ENCODE measurements around the gene GPR27.

The GPR27 gene

DNA sequence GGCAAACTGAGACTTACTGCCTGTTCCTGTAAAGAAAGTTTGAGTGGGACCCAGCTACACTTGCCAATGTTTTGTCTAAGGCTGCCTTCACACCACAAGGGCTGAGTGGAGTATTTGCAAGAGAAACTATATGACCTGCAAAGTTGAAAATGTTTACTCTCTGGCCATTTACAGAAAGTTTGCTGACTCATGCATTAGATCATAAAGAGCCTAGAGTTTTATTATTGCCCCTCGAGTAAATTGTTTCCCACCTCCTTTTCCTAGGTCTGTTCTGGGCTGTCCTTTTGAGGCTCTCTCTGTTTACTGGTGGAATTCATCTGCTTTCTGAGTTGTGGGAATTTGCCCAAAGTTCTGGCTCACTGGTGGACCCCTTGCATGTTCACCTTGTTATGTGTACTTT, 38.0 kb downstream of the GPR27 start:
- no peaks in the 10 kb centered on the region for H3K9me3 ChIP-seq (replicated peaks; ENCODE audit: low read length)
- H3K27me3 ChIP-seq (ENCODE audit: control insufficient read depth, insufficient read depth, low read length), result peaks cover 70% of the 10 kb centered on the region

DNA sequence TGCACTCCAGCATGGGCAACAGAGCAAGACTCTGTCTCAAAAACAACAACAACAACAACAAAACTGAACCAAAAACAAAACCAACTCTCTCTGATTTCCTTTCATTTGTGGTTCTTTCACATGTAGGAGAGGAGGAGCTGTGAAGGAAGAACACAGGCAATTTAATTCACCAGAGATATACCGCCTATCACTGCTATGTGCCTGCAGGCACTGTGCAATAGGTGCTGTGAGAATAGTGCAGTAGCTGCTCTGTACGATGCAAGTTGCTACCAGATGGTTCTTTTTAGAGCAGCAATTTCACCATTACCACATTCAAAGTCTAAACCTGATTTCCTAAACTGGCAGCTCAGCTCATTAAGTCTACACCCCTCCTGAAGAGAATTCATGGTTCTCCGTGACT, 42.6 kb downstream of the GPR27 start:
- H3K4me3 ChIP-seq (ENCODE audit: low read length), result no peak overlapping the region
- H3K9me3 ChIP-seq (replicated peaks; ENCODE audit: low read length), result no peaks in the 10 kb centered on the region
- no peak overlapping the region for H3K4me2 ChIP-seq (ENCODE audit: low read length)
- peaks cover 67% of the 10 kb centered on the region for H3K27me3 ChIP-seq (ENCODE audit: control insufficient read depth, insufficient read depth, low read length)
- H3K36me3 ChIP-seq (ENCODE audit: insufficient read depth, low read length), result no peaks in the 10 kb centered on the region
- no peaks in the 10 kb centered on the region for H3K4me1 ChIP-seq (ENCODE audit: control insufficient read depth, insufficient read depth, low read length)
- no peak overlapping the region for H3K9ac ChIP-seq (ENCODE audit: low read depth, low read length)

More for the DNA sequence above, 38.0 kb downstream of the GPR27 start:
- Histone ChIP-seq H3K9ac (ENCODE audit: low read depth, low read length) (no peak overlapping the region), H3K4me1 (ENCODE audit: control insufficient read depth, insufficient read depth, low read length) (no peaks in the 10 kb centered on the region), H3K4me2 (ENCODE audit: low read length) (no peak overlapping the region), H3K36me3 (ENCODE audit: insufficient read depth, low read length) (no peaks in the 10 kb centered on the region), H3K4me3 (ENCODE audit: low read length) (no peak overlapping the region)

DNA sequence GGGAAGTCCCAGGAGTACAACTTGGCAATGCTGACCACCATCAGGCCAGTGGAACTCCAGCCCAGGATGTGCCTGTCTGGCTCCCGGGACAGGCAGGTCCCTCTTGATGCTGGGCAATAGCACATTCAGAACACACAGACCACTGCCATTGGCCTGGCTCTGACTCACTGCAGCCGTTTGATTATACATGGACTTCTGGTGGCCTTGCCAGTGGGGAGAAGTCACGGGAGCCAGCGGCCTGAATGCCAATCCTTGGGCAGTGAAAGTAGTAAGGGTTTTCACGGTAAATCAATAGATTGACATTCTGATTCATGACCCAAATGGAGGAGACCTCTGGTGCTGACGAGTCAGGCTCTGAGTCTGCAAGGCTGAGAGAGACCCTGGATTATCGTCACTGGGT, 43.8 kb downstream of the GPR27 start:
- no peaks in the 10 kb centered on the region for H3K9me3 ChIP-seq (replicated peaks; ENCODE audit: low read length)
- no peaks in the 10 kb centered on the region for H3K36me3 ChIP-seq (ENCODE audit: insufficient read depth, low read length)
- H3K4me1 ChIP-seq (ENCODE audit: control insufficient read depth, insufficient read depth, low read length), result no peaks in the 10 kb centered on the region
- H3K4me2 ChIP-seq (ENCODE audit: low read length), result no peak overlapping the region
- H3K4me3 ChIP-seq (ENCODE audit: low read length), result no peak overlapping the region
- peaks cover 66% of the 10 kb centered on the region for H3K27me3 ChIP-seq (ENCODE audit: control insufficient read depth, insufficient read depth, low read length)
- no peak overlapping the region for H3K9ac ChIP-seq (ENCODE audit: low read depth, low read length)

DNA sequence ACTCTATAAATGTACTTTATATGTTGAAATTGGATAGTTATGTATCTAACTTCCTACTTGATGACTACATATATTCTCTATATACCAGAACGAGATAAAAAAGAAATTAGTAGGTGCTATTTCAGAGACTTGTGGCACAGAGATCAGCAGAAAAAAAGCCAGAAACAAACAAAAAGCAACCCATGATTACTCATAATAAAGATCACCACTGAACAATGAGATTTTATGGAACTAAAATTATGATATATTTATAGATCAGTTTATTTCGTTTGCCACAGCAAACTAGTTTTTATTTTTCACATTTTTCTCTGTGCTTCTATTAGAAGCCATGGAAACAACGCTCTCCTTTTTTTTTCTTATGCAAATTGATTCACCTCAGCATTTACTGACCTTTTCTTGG, 46.4 kb downstream of the GPR27 start:
- peaks cover 57% of the 10 kb centered on the region for H3K27me3 ChIP-seq (ENCODE audit: control insufficient read depth, insufficient read depth, low read length)
- H3K36me3 ChIP-seq (ENCODE audit: insufficient read depth, low read length), result no peaks in the 10 kb centered on the region
- no peak overlapping the region for H3K4me2 ChIP-seq (ENCODE audit: low read length)
- no peak overlapping the region for H3K9ac ChIP-seq (ENCODE audit: low read depth, low read length)
- H3K4me1 ChIP-seq (ENCODE audit: control insufficient read depth, insufficient read depth, low read length), result no peaks in the 10 kb centered on the region
- no peaks in the 10 kb centered on the region for H3K9me3 ChIP-seq (replicated peaks; ENCODE audit: low read length)
- H3K4me3 ChIP-seq (ENCODE audit: low read length), result no peak overlapping the region

DNA sequence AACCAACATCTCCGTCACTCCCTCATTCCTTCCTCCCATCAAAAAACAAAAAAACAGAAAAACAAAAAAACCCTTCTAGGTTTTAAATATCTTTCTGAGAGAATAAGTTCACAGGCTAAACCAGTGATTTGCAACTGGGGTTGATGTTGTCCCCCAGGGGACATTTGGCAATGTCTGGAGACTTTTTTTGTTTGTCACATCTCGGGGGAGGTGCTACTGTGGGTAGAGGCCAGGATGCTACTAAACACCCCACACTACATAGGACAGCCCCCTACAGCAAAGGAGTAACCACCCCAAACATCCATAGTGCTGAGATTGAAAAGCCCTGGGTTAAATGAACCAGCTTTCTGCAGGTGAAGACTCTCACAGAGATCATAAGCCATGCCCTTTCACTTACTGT, 48.3 kb downstream of the GPR27 start:
- Histone ChIP-seq H3K4me2 (ENCODE audit: low read length) (no peak overlapping the region), H3K36me3 (ENCODE audit: insufficient read depth, low read length) (no peaks in the 10 kb centered on the region), H3K9ac (ENCODE audit: low read depth, low read length) (no peak overlapping the region), H3K9me3 (replicated peaks; ENCODE audit: low read length) (no peaks in the 10 kb centered on the region), H3K4me1 (ENCODE audit: control insufficient read depth, insufficient read depth, low read length) (no peaks in the 10 kb centered on the region), H3K27me3 (ENCODE audit: control insufficient read depth, insufficient read depth, low read length) (peaks cover 43% of the 10 kb centered on the region), H3K4me3 (ENCODE audit: low read length) (no peak overlapping the region)

DNA sequence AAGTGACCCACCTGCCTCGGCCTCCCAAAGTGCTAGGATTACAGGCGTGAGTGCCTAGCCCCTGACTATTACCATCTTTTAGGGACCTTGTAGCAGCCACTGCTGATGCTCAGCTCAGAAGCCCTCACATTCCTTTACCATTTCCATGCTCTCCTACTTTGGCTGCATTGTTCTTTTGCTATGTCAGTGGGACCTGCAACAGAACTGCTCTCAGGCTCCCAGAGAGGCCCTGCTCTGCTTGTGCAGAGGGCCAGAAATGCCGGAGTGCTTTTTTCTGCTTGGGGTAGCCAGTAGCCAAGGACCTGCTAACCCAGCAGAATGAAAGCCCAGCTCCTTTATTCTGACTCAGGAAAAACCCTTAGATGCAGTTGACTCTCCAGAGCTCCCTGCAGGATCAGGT, 49.6 kb downstream of the GPR27 start:
- peaks cover 37% of the 10 kb centered on the region for H3K27me3 ChIP-seq (ENCODE audit: control insufficient read depth, insufficient read depth, low read length)
- no peaks in the 10 kb centered on the region for H3K36me3 ChIP-seq (ENCODE audit: insufficient read depth, low read length)
- H3K4me2 ChIP-seq (ENCODE audit: low read length), result no peak overlapping the region
- H3K9me3 ChIP-seq (replicated peaks; ENCODE audit: low read length), result no peaks in the 10 kb centered on the region
- H3K9ac ChIP-seq (ENCODE audit: low read depth, low read length), result no peak overlapping the region
- H3K4me1 ChIP-seq (ENCODE audit: control insufficient read depth, insufficient read depth, low read length), result no peaks in the 10 kb centered on the region
- H3K4me3 ChIP-seq (ENCODE audit: low read length), result no peak overlapping the region

DNA sequence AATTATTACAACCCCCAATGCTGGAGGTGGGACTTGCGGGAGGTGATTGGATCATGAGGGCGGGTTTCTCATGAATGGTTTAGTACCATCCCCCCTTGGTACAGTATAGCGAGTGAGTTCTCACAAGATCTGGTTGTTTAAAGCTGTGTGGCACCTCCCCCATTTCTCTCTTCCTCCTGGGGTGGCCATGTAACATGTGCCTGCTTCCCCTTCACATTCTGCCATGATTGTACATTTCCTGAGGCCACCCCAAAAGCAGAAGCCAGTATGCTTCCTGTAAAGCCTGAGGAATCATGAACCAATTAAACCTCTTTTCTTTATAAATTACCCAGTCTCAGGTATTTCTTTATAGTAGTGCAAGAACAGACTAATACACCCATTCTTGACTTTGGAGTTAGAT, 51.5 kb downstream of the GPR27 start:
- Histone ChIP-seq H3K9me3 (replicated peaks; ENCODE audit: low read length) (no peaks in the 10 kb centered on the region), H3K27me3 (ENCODE audit: control insufficient read depth, insufficient read depth, low read length) (peaks cover 40% of the 10 kb centered on the region), H3K4me2 (ENCODE audit: low read length) (no peak overlapping the region), H3K4me3 (ENCODE audit: low read length) (no peak overlapping the region), H3K36me3 (ENCODE audit: insufficient read depth, low read length) (no peaks in the 10 kb centered on the region), H3K9ac (ENCODE audit: low read depth, low read length) (no peak overlapping the region), H3K4me1 (ENCODE audit: control insufficient read depth, insufficient read depth, low read length) (no peaks in the 10 kb centered on the region)

DNA sequence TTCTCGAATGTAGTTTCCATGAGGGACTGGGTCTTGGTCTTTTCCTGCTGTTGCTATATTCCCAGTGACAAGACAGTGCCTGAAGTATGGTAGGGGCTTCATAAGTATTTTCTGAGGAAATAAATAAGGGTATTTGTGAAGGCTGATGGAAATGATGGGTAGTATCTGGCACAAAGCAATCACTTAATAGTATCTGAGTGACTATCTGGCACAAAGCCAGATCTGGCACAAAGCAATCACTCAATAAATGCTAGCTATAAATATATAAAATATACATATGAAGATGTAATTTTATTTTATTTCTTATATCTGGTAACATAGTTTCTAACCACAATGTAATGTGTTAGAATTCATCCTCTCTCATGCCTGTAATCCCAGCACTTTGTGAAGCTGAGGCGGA, 52.0 kb downstream of the GPR27 start:
- peaks cover 41% of the 10 kb centered on the region for H3K27me3 ChIP-seq (ENCODE audit: control insufficient read depth, insufficient read depth, low read length)
- H3K9me3 ChIP-seq (replicated peaks; ENCODE audit: low read length), result no peaks in the 10 kb centered on the region
- no peak overlapping the region for H3K4me3 ChIP-seq (ENCODE audit: low read length)
- no peak overlapping the region for H3K4me2 ChIP-seq (ENCODE audit: low read length)
- no peaks in the 10 kb centered on the region for H3K36me3 ChIP-seq (ENCODE audit: insufficient read depth, low read length)
- H3K9ac ChIP-seq (ENCODE audit: low read depth, low read length), result no peak overlapping the region
- H3K4me1 ChIP-seq (ENCODE audit: control insufficient read depth, insufficient read depth, low read length), result no peaks in the 10 kb centered on the region
